ENCODE measurements around the gene TRABD2A.

TRABD2A gene

GRCh38 chr2:84839851-84840250 is 41.0 kb downstream of the TRABD2A start:
- in situ Hi-C loops (cut with MboI; ENCODE audit: low pct_unique_long_range_greater_than_20kb, low sequenced_read_pairs, unreplicated experiment), result no loop called here
- TF ChIP-seq, protein P1, sequence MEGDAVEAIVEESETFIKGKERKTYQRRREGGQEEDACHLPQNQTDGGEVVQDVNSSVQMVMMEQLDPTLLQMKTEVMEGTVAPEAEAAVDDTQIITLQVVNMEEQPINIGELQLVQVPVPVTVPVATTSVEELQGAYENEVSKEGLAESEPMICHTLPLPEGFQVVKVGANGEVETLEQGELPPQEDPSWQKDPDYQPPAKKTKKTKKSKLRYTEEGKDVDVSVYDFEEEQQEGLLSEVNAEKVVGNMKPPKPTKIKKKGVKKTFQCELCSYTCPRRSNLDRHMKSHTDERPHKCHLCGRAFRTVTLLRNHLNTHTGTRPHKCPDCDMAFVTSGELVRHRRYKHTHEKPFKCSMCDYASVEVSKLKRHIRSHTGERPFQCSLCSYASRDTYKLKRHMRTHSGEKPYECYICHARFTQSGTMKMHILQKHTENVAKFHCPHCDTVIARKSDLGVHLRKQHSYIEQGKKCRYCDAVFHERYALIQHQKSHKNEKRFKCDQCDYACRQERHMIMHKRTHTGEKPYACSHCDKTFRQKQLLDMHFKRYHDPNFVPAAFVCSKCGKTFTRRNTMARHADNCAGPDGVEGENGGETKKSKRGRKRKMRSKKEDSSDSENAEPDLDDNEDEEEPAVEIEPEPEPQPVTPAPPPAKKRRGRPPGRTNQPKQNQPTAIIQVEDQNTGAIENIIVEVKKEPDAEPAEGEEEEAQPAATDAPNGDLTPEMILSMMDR (IDR thresholded peaks at IDR 0.05; ENCODE audit: extremely low read depth, insufficient read depth, missing control alignments), result no peak
- DNase-seq (ENCODE audit: low spot score), result no peak

- TF ChIP-seq, protein P1 (IDR thresholded peaks at IDR 0.05; ENCODE audit: extremely low read depth, insufficient read depth, missing control alignments), result no peak
- in situ Hi-C loops (cut with MboI; ENCODE audit: low pct_unique_long_range_greater_than_20kb, low sequenced_read_pairs, unreplicated experiment), result no loop called here
- DNase-seq (ENCODE audit: low spot score), result no peak
These were observed 42.3 kb downstream of the TRABD2A start for GRCh38 chr2:84838434-84839145.

DNA sequence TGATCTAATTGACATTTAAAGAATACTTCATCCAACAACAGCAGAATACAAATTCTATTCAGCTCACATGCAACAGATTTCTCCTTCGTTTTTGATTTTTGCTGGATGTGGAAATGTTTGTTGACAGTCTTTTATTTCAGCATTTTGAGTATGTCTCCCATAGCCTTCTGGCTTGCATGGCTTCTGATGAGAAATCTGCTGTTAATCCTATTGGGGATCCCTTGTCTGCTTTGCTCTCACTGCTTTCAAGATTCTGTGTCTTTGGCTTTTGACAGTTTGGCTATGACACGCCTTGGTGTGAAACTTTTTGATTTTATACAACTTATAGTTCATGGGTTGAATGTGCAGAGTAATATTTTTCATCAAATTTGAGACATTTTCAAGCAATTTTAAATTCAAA is 44.7 kb downstream of the TRABD2A start:
- TF ChIP-seq, protein P1 (IDR thresholded peaks at IDR 0.05; ENCODE audit: extremely low read depth, insufficient read depth, missing control alignments), result no peak
- in situ Hi-C loops (cut with MboI; ENCODE audit: low pct_unique_long_range_greater_than_20kb, low sequenced_read_pairs, unreplicated experiment), result no loop called here
- DNase-seq (ENCODE audit: low spot score), result no peak

DNA sequence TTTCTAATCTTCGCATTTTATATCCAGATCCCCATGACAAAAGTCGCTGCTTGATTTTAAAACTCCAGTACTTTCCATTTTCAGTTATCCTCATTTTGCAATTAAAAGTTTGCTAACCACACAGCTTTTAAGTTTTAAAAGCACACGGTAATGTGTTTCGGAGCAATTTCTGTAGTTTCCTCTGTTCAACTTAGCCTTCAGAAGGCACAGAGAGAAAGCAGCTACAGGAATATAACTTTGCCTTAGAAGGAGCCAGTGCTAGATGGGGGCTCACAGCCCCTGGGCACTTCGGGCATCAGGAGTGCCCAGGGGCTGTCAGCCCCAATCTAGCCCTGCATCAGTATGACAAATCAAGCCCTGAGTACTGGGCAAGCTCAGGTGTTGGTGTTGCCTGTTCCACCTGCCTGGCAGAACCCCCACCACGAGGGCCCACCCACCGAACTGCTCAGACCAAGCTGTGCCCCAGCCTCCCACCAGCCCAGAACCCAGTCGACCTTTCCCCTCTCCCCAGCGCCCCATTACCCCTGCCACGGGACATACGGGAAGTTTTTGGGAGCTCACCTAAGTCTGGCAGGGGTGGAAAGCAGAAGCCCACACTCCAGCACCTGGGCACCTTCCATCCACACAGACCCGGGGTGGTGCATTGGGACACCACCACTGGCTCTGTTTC is 47.3 kb downstream of the TRABD2A start:
- no peak for DNase-seq (ENCODE audit: low spot score)
- in situ Hi-C loops (cut with MboI; ENCODE audit: low pct_unique_long_range_greater_than_20kb, low sequenced_read_pairs, unreplicated experiment), result no loop called here
- TF ChIP-seq, protein P1 (IDR thresholded peaks at IDR 0.05; ENCODE audit: extremely low read depth, insufficient read depth, missing control alignments), result no peak

- TF ChIP-seq, protein P1 (IDR thresholded peaks at IDR 0.05; ENCODE audit: extremely low read depth, insufficient read depth, missing control alignments), result no peak
- DNase-seq (ENCODE audit: low spot score), result peak; percentile 36
- in situ Hi-C loops (cut with MboI; ENCODE audit: low pct_unique_long_range_greater_than_20kb, low sequenced_read_pairs, unreplicated experiment), result no loop called here
These were observed 48.0 kb downstream of the TRABD2A start for GRCh38 chr2:84832772-84833461.

DNA sequence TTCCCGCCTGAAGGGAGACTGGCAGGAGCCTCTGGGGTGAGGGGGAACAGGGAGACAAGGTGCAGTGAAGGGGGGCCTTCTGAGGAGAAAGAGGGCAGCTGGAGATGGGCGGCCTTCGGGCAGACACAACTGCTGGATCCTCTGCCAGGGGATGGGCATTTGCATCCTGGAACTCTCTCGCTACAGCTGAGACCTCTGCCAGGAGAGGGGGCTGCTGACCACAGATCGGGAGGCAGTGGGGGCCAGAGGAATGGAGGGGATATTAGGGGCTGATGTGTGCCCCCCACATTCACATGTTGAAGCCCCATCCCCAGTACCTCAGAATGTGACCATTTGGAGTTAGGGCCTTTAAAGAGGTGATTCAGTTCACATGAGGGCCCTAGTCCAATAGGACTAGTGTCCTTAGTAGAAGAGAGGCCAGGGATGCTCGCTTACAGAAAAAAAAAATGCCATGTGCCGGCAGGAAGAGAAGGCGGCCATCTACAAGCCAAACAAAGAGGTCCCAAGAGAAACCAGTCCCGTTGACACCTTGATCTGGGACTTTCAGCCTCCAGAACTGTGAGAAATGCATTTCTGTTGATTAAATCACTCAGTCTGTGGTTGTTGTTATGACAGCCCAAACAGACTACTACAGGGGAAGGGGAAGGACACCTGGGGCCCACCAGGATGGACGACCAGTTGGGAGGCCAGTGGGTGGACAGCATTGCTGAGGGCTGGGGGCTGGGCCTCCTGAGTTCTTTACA is 50.0 kb downstream of the TRABD2A start:
- DNase-seq (ENCODE audit: low spot score), result no peak
- in situ Hi-C loops (cut with MboI; ENCODE audit: low pct_unique_long_range_greater_than_20kb, low sequenced_read_pairs, unreplicated experiment), result no loop called here
- TF ChIP-seq, protein P1 (IDR thresholded peaks at IDR 0.05; ENCODE audit: extremely low read depth, insufficient read depth, missing control alignments), result no peak

Measured in GM13977 (cell line).